Measurements from ENCODE around the gene TTBK1. TPM values are rescaled to one million over a fixed set of nuclear protein-coding genes. Genes with fewer than 3 reads are reported as not detected.

Gene TTBK1
- total and polyA plus RNA-seq, 2 of the 4 experiments (the other 2 are of a cell fraction): 0.02 TPM; not detected in 1

DNA sequence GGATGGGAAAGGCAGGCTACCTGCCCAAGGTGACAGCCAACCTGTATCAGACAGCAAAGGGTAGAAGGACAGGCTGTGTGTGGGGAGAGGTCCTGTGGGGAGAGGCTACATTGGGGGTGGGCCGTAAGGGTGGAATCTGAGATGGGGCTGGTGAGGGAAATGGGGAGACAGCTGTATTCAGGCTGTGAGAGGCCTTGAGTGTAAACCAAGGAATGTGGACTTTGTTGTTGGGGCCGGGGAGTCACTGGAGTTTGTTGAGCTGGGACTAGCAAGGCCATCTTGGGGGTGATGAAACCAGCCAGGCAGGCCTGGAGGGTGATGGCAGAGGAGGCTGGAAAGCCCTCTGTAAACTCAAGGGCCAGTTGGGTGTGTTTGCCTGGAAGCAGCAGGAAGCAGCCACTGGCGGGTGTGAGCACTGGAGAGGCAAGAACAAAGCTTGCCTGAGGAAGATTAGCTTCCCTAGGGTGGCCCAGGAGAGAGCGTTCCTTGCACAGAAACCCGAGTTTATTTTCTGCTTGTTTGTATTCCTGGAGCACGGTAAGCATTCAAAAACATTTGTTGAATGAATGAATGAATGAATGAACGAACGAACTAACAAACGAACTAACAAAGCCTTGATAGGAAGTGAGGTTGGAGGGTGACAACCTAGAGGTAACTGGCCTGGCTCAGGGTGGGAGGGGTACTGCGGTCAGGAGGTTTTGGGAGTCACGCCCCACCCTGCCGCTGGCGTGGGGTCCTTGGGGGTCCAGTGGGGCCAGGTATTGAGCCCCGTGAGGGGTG, 18.9 kb downstream of the TTBK1 start:
- 65% methylated on average over 13 of the region's 14 CpGs; no CpG with 5 or more reads in 1 of the 2 experiments for WGBS, 2 experiments (ENCODE audit: extremely low coverage in 2 of 2, insufficient read length in 1 of 2)
- in situ Hi-C loops (cut with MboI; ENCODE audit: low sequenced_read_pairs): loop anchor here (5.0 kb wide), 1 partner anchor 70 kb away; no protein-coding TSS in a partner anchor
- Histone ChIP-seq H3K4me1 (ENCODE audit: control insufficient read depth, insufficient read depth, low read length) (no peaks in the 10 kb centered on the region), H2BK20ac (ENCODE audit: low read depth, low read length) (no peak overlapping the region), H3K4ac (ENCODE audit: low read depth, low read length) (no peak overlapping the region), H4K91ac (ENCODE audit: insufficient read depth, low read depth, low read length) (no peak overlapping the region), H4K20me1 (ENCODE audit: insufficient read depth, low read length) (no peaks in the 10 kb centered on the region), H3K9ac (ENCODE audit: low read depth, low read length) (no peak overlapping the region), H2BK5ac (ENCODE audit: low read depth, low read length, poor library complexity, severe bottlenecking) (no peak overlapping the region), H3K56ac (ENCODE audit: extremely low read depth, insufficient read depth, low read length) (no peak overlapping the region), H4K8ac (ENCODE audit: low read depth in 2 of 2, low read length in 2 of 2) (no peak overlapping the region), H2BK120ac (ENCODE audit: low read depth, low read length) (no peak overlapping the region), H2AFZ (replicated peaks; ENCODE audit: low read length, poor library complexity) (peak overlapping the region; percentile 49), H2AK5ac (ENCODE audit: low read depth, low read length) (no peak overlapping the region), H3K18ac (ENCODE audit: low read depth, low read length) (no peak overlapping the region), H3K27ac (ENCODE audit: insufficient read depth, low read length) (no peak overlapping the region), H2AK9ac (replicated peaks; ENCODE audit: low read depth, low read length, poor library complexity) (no peak overlapping the region), H3K14ac (replicated peaks; ENCODE audit: low read depth, low read length) (no peak overlapping the region), H3K36me3 (ENCODE audit: control insufficient read depth, insufficient read depth, low read length) (no peaks in the 10 kb centered on the region), H3K4me3 (ENCODE audit: insufficient read depth, low read depth, low read length) (no peak overlapping the region), H3K27me3 (ENCODE audit: control insufficient read depth, insufficient read depth, low read length) (peaks cover 34% of the 10 kb centered on the region), H2BK15ac (ENCODE audit: low read depth, low read length) (no peak overlapping the region), H3K9me1 (ENCODE audit: insufficient read depth, low read length) (no peaks in the 10 kb centered on the region), H3K79me1 (ENCODE audit: low read depth in 1 of 2, low read length in 2 of 2) (no peaks in the 10 kb centered on the region), H3K4me2 (ENCODE audit: low read depth, low read length) (no peak overlapping the region), H3K23ac (ENCODE audit: low read depth, low read length) (no peak overlapping the region), H3K9me3 (ENCODE audit: control insufficient read depth, insufficient read depth, low read length) (no peaks in the 10 kb centered on the region), H4K5ac (ENCODE audit: low read depth, low read length) (no peak overlapping the region)
- dilution Hi-C loops (cut with HindIII; ENCODE audit: low sequenced_read_pairs, unreplicated experiment): no loop called here
- no TSS peak for BruUV-seq (replicated peaks)
- no peak for ATAC-seq (ENCODE audit: low read depth)
- POLR2A ChIA-PET (ENCODE audit: unreplicated experiment): no interaction called here
- intact Hi-C loops (cut with micrococcal nuclease): no loop called here
- DNase-seq: no peak
- CTCF ChIA-PET: interaction anchor here (0.5 kb wide), 1 partner anchor 84 kb away, joined by 4 read pairs; no protein-coding TSS in a partner anchor
- TF ChIP-seq, protein P1, sequence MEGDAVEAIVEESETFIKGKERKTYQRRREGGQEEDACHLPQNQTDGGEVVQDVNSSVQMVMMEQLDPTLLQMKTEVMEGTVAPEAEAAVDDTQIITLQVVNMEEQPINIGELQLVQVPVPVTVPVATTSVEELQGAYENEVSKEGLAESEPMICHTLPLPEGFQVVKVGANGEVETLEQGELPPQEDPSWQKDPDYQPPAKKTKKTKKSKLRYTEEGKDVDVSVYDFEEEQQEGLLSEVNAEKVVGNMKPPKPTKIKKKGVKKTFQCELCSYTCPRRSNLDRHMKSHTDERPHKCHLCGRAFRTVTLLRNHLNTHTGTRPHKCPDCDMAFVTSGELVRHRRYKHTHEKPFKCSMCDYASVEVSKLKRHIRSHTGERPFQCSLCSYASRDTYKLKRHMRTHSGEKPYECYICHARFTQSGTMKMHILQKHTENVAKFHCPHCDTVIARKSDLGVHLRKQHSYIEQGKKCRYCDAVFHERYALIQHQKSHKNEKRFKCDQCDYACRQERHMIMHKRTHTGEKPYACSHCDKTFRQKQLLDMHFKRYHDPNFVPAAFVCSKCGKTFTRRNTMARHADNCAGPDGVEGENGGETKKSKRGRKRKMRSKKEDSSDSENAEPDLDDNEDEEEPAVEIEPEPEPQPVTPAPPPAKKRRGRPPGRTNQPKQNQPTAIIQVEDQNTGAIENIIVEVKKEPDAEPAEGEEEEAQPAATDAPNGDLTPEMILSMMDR (conservative IDR thresholded peaks at IDR 0.05; ENCODE audit: low read depth, low read length): no peak
- TF ChIP-seq RFX5 (IDR thresholded peaks at IDR 0.05; ENCODE audit: low read depth, low read length) (no peak), POLR2A (IDR thresholded peaks at IDR 0.05; ENCODE audit: low read depth, low read length) (no peak), BHLHE40 (IDR thresholded peaks at IDR 0.05; ENCODE audit: low read depth, low read length) (no peak), NFE2L2 (IDR thresholded peaks at IDR 0.05; ENCODE audit: low read depth, low read length) (no peak), MAZ (IDR thresholded peaks at IDR 0.05; ENCODE audit: borderline replicate concordance, low read depth, low read length) (no peak), RCOR1 (IDR thresholded peaks at IDR 0.05; ENCODE audit: insufficient replicate concordance, low read length) (no peak), MAFK (IDR thresholded peaks at IDR 0.05; ENCODE audit: low read depth, low read length) (no peak), CEBPB (IDR thresholded peaks at IDR 0.05; ENCODE audit: low read depth, low read length) (no peak), FOS (IDR thresholded peaks at IDR 0.05; ENCODE audit: low read depth, low read length) (no peak), RAD21 (IDR thresholded peaks at IDR 0.05; ENCODE audit: low read length) (no peak), CHD1 (IDR thresholded peaks at IDR 0.05; ENCODE audit: low read depth, low read length) (no peak), MXI1 (IDR thresholded peaks at IDR 0.05; ENCODE audit: borderline replicate concordance, low read depth, low read length) (no peak)
- TF ChIP-seq, protein P2, sequence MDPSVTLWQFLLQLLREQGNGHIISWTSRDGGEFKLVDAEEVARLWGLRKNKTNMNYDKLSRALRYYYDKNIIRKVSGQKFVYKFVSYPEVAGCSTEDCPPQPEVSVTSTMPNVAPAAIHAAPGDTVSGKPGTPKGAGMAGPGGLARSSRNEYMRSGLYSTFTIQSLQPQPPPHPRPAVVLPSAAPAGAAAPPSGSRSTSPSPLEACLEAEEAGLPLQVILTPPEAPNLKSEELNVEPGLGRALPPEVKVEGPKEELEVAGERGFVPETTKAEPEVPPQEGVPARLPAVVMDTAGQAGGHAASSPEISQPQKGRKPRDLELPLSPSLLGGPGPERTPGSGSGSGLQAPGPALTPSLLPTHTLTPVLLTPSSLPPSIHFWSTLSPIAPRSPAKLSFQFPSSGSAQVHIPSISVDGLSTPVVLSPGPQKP (IDR thresholded peaks at IDR 0.05; ENCODE audit: borderline replicate concordance, low read depth, low read length): no peak
- TF ChIP-seq, protein P3, sequence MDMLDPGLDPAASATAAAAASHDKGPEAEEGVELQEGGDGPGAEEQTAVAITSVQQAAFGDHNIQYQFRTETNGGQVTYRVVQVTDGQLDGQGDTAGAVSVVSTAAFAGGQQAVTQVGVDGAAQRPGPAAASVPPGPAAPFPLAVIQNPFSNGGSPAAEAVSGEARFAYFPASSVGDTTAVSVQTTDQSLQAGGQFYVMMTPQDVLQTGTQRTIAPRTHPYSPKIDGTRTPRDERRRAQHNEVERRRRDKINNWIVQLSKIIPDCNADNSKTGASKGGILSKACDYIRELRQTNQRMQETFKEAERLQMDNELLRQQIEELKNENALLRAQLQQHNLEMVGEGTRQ (IDR thresholded peaks at IDR 0.05; ENCODE audit: low read depth, low read length): no peak
